HG02870 (cell line): ENCODE data around the gene MEGF11.

Experiments
- ATAC-seq: cut with Tn5 transposase; IDR thresholded peaks from one replicate; pipeline ENCODE4 v1.9.1; 2021; ENCODE audit warnings: mild to moderate bottlenecking, moderate library complexity; ENCODE audit not compliant: unreplicated experiment

Gene MEGF11

DNA sequence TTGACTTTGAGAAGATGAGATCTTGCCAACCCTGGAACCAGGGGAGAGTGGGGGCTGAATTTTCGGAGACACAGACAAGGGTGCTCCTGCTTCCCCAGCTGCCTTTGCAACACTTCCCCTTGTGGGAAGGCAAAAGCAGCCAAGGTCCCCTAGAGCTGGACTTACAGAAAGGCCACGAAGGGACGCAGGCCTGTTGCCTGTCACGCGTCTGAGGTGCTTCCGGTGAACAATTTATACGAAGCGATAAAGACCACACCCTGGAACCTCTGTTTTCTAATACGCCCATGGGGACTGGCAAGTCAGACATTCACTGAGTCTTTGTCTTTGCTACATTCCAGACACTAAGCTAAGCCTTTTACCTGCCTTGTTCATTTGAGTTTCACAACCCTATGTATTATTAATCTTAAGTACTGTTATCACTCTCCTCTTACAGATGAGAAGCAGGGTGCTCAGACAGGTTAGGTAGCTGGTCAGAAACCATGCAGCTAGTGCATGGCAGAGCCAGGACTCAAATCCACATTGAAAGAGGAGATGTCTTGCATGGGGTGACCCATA lies 13.2 kb downstream of the MEGF11 start:
- ATAC-seq = no peak

- no peak for ATAC-seq
These were observed 14.0 kb downstream of the MEGF11 start for GRCh38 chr15:66239514-66239913.

GRCh38 chr15:66238318-66238717 lies 15.2 kb downstream of the MEGF11 start:
- no peak for ATAC-seq

- ATAC-seq = no peak
These were observed 15.9 kb downstream of the MEGF11 start for GRCh38 chr15:66237513-66238235.

DNA sequence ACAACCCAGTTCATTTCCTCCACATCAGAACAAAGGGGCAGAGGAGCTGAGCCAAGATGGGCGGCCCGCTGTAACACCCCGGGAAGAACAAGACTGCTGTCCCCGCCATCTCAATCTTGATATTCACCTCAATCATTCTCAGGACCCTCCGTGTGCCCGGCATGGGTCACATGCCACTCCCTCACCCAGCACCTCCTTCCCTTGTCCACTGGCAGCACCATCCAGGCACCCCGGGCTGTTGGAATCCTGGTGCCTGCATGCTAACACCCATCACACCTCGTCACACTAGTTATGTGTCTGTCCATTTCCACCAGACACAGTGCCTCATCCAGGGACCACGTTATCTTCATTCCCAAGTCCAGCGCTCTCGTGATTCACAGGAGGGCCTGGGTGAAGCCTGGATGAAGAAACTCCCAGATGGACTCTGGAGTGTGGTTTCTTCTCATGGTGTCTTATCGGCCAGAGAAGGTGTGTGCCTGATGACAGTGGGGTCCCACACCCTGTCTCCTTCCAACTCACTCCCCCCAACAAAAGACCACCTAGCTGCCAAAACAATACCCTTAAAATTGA lies 16.7 kb downstream of the MEGF11 start:
- no peak for ATAC-seq

- ATAC-seq = no peak
These were observed 17.7 kb downstream of the MEGF11 start for GRCh38 chr15:66235866-66236265.

- no peak for ATAC-seq
These were observed 18.8 kb downstream of the MEGF11 start for GRCh38 chr15:66234798-66235197.

DNA sequence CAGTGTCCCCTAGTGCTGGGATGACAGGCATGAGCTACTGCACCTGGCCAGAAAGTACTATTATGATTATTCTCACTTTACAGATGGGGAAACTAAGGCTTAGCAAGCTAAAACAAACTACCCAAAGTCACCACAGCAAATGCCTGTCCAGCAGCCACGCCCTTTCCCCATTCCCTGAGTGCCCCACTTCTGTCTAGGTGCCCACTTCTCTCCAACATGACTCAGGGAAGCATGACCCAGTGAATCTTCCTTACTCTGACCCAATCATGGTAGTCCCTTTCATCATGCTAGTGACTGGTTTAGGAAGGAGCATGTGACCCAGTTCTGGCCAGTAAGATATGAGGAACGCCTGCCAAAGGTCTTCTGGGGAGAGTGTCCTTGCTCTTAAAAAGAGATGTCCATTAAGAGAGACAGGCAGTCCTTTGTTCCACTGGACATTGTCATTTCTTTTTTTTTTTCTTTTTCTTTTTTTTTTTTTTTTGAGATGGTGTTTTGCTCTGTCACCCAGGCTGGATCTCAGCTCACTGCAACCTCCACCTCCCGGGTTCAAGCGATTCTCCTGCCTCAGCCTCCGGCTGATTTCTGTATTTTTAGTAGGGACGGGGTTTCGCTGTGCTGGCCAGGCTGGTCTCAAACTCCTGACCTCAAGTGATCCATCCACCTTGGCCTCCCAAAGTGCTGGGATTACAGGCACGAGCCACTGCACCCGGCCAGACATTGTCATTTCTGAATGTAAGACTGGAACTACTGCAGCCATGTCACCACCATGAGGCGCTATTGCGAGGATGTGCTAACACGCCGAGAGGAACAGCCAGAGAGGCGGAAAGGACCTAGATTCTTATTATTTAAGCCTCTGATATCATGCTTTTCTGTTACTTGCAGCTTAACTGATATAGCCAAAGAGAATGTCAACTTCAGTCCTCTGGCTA lies 19.8 kb downstream of the MEGF11 start:
- no peak for ATAC-seq

DNA sequence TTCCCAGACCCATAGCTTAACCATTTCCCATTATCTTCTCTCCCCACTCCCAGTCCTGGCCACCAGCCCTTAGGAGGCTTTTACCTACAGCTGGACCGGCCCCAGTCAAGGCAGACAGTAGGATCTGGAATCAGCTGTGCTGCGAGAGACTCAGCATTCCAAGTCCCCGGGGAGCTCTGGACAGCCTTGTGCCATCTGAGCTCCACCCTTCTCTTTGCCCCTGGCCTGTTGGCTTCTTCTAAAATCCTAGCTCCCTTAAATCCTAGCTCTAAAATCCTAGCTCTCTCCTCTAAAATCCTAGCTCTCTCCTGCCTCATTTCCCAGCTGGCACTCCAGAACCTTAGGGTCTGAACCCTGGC lies 21.3 kb downstream of the MEGF11 start:
- no peak for ATAC-seq

DNA sequence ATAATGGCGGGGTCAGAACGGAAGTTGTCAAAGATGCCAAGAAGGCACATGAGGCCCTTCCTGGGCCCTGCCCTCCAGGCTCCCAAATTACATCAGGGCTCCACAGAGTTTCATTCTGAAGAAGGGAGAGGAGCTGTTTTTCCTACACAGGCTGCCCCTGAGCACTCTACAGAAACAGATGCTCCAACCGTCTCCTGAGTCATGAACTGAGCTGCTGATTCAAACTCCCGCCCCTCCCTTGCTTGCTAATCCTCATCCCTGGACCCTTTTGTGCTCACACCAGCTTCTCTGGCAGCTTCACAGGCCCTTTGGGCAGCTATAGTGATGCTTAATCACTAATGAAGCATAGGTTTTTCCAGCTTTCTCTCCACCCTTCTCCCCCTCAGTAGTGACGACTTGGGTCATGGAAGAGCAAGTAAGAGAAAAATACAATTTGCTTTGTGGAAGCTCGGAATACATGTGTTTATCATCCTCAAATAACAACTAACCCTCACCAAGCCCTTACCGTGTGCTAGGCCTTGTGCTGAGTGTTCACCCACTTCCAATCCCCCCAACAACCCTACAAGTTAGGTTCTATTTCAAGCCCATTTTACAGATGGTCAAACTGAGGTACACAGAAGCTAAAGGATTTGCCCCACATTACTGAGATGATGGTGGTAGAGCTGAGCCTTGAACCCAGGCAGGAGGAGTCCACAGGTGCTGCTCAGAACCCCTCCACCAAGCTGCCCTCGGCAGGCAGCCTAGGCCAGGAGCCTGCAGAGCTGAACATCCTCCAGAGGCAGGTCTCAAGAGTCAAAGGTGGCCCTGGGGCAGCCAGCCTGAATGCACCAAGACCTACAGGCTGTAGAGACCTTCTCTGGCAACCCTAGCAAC lies 21.9 kb downstream of the MEGF11 start:
- ATAC-seq = no peak

DNA sequence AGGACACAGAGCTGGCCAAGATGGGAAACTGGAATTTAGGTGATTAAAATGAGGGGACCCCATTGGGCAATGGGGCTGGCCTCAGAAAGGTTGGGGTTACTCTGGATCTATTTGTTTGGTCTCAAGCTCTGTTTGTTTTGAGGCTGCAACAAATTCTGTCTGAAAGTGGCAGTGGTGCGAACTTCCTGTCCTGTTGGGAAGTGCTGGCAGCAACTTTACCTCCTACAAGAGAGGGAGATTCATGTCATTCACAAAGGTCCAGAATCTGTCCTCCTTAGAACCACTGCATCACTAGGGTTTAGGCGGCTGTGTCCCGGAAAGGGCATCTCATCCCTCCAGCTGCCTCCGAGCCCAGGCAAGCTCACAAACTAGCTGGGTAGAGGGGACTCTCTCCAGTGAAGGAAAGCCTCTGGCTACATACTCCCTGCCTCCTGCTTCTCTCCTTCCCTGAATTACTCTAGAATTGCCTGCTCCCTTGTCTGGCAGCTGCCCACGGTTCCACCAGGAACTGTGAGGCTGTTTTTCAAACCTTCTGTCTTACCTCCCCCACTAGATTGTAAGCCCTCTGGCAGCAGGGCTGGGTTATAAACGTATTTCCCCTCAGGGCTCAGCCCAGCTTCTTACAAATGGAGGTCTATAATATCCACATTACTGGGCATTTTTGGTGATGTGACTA lies 23.6 kb downstream of the MEGF11 start:
- no peak for ATAC-seq

DNA sequence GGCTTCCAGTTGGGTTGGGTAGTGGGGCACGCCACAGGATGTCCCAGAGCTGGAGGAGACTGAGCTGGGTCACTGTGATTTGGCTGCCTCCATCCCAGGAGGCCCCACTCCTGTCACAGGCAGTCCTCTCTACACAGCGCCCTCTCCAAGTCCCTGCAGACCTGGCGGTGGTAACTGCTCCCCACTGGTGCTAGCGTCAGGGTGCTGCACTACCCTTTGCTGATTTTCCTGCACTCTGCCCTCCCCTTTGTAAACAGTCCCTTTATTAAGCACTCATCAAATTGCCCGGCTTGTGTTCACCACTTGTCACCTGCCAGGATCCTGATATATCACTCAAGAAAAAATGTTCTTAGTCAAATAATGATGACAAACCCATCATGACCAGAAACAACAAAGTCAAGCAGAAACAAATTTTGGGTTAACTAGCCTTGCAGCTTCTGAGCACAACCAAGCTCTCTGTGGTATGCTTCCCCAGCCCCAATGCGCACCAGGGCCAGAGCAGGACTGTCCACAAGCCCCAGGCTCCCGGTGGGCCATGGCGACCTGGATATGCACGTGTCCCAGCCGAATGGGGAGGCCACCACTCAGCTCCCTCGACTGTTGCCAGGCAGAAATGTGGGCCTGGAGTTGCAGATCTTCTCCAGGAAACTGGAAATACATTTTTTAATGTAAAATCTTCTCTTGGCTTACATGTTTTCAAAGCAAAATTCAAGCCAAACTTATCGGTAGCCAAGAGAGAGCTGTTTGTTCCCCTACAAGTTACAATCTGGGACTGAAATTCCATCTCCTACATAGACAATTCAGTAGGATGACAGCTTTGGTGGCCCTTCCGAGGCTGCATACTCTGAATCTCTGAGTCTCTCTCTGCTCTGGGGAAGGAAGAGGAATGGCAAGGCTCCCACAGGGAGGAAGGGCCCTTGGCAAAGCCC lies 24.5 kb downstream of the MEGF11 start:
- no peak for ATAC-seq

GRCh38 chr15:66226736-66227135 lies 26.8 kb downstream of the MEGF11 start:
- no peak for ATAC-seq

GRCh38 chr15:66225656-66226274 lies 27.8 kb downstream of the MEGF11 start:
- ATAC-seq = no peak

DNA sequence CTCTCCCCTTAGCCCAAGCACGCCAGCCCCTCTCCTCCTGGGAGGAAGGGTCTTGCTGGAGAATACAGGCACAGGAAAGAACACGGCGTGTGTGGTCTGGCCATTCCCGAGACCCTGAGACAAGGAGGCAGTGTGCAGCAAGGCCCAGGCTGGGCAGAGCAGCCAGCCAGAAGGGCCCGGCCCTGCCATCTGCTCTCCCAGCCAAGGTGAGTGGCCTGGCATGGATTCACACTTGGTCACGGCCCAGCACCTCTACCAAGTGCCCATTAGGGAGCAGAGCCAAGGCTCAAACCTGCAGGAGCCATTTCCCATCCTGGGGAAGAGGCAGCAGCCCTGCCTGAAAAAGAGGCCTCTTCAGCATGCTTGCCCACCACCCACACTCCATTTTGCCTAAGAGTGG lies 28.6 kb downstream of the MEGF11 start:
- no peak for ATAC-seq

DNA sequence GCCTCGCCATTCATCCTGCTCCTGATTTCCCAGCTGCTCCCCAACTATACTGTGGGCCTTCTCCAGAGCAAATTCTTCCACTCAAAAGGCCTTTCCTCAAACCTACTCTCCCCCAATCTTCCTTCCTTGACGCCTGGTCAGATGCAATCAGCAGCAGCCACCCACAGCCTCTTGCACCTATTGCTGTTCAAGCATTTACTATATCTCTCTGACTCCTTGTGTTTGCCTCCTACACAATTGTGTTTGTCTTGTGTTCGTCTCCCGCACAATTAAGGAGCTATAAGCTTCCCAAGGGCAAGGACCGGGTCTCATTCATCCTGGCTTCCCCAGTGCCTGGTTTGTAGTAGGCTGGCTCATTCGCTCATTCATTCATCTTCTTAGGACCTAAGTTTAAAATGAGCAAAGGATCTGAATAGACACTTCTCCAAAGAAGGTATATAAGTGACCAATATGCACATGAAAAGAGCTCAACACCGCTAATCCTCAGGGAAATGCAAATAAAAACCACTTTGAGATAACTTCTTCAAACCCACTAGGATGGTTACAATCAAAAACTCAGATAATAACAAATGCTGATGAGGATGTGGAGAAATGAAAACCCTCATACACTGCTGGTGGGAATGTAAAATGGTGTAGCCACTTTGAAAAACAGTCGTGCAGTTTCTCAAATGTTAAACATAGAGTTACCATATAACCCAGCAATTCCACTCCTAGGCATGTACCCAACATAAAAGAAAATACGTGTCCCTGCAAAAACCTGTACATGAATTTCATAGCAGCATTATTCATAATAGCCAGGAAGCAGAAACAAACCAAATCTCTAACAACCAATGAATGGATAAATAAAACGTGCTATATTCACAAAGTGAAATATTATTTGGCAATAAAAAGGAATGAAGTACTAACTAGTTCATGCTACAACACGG lies 31.0 kb downstream of the MEGF11 start:
- ATAC-seq = no peak

DNA sequence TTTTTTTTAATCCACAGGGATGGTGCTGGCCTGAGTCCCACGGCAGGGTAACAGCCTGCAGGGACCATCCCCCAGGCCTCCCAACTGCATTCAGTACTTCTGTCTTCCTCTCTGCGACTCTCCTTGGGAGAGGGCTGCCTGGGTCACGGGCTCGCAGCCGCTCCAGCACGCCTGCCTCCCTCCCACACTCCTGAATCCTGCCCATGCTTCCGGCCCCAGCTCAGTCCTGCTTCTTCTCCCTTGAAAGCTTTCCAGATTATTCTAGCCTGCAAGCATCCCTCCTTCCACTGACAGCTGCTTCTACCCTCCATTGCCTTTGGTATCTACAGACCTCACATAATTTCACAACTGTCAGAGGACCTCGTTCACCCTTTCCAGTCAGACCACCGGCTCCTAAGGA lies 32.4 kb downstream of the MEGF11 start:
- no peak for ATAC-seq
